Inferior parietal cortex (tissue), 1 donor: ENCODE data around the gene NES.

Experiments
- DNase-seq: peaks from one replicate; pipeline ENCODE4 v3.0.0-alpha.2; 2016; ENCODE audit errors: extremely low spot score

The NES gene

GRCh38 chr1:156663178-156663577 lies 14.0 kb downstream of the NES start:
- DNase-seq: no peak

- no peak for DNase-seq
Observed at GRCh38 chr1:156662800-156663055, 14.5 kb downstream of the NES start.

DNA sequence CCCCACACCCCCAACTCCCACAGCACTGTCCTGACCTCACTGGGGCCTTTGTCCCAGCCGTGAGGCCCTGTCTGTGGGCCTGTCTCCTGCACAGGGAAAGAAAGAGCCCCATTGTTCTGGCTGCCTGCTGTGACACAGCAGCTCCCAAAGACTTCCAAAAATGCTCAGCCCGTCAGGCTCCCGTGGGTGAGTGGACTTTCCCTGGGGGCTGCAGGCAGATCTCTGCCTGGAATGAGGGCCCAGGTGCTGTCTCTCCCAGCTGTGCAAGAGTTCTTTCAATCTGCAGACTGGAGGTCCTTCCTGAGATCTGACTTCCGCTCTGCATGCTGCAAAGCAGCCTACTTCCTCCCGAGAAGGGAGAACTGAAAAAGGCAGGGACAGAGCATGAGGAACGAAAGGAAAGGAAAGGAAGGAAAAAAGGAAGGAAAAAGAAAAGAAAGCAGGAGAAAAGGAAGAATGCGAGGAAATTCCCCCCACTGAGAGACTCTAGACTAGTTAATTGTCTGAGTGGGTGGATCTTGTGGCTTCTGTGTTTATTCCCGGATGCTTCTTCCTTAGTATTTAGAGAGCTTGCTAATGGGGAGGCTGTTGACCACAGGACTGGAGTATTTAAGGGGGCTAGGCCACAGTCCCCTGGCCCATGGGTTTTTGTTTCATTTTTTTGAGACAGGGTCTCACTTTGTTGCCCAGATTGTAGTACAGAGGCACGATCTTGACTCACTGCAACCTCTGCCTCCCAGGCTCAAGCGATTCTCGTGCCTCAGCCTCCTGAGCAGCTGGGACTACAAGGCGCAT lies 15.0 kb downstream of the NES start:
- peak; percentile 49 for DNase-seq

GRCh38 chr1:156660752-156661112 lies 16.5 kb downstream of the NES start:
- DNase-seq: no peak

DNA sequence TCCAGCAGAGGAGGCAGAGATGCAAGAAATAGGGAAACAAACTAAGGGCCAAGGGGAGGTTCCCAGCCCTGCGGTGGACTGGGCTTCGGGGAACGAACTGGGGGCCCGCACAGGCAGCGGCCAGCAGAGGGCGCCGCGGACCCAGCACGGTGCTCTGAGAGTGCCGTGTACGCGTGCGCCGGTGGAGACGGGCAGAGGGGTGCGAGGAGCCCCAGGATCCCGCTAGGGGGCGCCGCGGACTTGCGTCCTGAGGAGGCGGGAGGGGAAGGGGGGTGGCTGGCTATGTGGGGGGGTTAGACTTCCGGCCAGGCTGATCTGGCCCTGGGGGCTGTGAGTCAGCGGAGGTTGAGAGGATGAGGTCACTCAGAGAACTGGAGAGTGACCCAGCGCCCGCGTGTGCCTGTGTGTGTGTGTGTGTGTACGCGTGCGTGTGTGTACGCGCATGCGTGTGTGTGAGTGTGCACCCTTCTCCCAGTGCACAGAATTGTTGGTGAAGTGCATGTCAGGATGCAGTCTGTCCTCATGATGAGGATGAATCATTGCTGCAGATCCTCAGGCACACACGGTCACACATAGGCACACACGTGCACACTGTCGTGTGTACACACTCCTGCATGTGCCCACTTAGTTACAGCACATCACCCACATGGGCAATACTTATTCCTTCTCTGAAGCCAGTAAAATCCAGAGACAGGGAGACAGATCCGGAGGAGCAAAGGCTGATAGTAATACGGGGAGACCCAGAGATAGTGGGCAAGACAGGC lies 17.0 kb downstream of the NES start:
- peak; percentile 95 for DNase-seq

- no peak for DNase-seq
Observed at GRCh38 chr1:156659661-156659987, 17.6 kb downstream of the NES start.

DNA sequence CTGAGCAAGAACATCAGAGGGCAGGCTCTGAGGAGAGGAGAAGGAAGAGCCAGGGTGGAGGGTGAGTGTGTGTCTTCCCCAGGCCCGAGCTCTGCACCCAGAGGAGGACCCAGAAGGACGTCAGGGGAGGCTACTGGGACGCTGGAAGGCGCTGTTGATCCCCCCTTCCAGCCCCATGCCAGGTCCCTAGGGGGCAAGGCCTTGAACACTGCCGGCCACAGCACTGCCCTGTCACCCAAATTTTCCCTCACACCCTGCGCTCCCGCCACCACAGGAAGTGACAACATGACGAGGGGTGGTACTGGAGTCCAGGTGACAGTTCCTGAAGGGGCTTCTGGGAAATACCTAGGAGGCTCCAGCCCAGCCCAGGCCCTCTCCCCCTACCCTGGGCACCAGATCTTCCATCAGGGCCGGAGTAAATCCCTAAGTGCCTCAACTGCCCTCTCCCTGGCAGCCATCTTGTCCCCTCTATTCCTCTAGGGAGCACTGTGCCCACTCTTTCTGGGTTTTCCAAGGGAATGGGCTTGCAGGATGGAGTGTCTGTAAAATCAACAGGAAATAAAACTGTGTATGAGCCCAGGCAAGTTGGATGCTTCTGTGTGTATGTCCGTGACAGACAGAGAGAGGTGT lies 18.1 kb downstream of the NES start:
- DNase-seq: no peak

DNA sequence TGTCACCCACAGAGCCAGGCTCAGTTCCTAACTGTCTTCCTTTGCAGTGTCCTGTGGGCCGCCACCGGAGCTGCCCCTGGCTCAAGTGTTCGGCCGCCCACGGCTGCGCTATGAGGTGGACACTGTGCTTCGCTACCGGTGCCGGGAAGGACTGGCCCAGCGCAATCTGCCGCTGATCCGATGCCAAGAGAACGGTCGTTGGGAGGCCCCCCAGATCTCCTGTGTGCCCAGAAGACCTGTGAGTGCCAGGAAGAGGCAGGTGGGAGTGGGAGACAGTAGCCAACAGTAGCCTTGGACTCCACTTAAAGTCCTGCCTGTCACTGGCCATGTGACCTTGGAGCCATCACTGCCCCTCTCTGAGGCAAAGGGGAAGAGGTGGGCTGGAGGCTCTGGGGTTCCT lies 18.7 kb downstream of the NES start:
- no peak for DNase-seq

DNA sequence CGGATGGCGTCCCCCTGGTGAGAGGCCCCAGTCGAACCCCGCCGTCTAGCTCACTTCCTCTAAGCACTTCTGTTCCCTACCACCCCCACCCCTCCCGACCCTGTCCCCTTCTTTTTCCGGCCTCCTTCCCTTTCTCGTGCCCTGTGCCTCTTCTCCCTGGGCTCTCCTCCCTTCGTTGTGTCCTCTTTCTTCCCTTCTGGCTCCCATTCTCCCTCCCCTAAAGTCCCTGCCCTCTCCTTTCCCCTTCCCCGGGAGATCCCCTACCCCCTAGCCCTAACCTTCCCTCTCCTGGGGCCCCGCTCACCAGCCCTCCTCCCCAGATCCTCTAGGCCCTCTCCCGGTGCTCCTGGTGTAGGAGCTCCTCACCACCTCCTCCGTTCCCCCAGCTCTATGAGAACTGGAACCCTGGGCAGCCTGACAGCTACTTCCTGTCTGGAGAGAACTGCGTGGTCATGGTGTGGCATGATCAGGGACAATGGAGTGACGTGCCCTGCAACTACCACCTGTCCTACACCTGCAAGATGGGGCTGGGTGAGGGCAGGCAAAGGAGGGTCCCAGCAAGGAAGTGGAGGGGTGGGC lies 19.4 kb downstream of the NES start:
- no peak for DNase-seq

DNA sequence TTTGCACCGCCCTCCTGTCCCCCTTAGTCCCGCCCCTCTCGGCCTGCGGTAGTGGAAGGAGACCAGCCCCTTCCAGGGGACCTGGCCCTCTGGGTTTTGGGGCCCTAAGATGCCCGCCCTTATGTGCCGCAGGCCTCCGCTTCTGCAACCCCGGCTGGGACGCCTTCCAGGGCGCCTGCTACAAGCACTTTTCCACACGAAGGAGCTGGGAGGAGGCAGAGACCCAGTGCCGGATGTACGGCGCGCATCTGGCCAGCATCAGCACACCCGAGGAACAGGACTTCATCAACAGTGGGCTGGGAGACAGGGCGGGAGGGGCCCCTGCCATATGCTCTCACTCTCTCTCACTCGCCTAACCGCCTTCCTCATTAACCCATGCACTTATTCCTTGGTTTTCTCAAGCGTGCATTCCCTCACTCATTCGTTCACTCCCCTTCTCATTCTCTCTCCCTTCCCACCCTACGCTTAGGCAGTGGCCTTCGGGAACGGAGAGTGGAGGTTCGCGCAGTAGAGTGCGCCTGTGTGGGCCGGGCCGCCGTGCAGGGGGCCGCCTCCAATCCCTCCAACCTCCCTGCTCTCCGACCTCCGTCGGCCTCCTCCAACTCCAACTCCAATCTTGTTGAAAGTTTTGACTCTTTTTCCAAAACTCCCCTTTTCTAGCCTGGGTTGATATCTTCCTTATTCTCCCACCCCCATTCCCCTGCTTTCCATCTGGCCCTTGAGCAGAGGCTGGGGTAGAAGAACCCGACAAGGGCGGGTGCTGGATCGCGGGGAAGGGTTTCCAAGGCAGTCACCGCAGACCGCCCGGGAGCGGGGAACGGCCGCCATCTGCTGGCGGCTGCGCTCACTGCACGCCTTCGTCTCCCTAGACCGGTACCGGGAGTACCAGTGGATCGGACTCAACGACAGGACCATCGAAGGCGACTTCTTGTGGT lies 20.1 kb downstream of the NES start:
- peak; percentile 86 for DNase-seq

DNA sequence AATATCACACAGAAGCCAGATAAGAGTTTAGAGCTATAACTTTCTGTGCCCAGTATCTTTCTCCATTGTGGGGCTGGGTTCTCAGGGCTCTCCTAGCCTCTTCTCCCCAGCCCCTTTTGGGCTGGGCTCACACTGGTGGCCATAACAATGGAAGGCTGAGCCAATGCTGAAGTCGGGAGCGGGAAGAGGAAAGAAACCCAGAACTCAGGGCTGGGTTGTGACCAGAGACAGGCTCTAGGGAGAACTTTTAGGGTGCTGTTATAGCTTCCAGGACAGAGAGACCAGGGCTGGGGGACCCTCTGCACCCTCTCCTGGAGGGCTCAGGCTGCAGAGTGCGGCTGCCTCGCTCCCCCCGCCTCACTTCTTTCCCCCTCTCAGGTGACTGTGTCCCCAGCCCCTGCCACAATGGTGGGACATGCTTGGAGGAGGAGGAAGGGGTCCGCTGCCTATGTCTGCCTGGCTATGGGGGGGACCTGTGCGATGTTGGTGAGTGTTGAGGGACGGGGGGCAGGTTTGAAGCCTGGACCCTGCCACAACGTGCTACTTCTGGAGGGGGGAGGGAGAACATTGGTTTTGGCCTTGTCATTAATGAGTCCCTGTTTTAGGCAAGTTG lies 21.2 kb downstream of the NES start:
- no peak for DNase-seq

DNA sequence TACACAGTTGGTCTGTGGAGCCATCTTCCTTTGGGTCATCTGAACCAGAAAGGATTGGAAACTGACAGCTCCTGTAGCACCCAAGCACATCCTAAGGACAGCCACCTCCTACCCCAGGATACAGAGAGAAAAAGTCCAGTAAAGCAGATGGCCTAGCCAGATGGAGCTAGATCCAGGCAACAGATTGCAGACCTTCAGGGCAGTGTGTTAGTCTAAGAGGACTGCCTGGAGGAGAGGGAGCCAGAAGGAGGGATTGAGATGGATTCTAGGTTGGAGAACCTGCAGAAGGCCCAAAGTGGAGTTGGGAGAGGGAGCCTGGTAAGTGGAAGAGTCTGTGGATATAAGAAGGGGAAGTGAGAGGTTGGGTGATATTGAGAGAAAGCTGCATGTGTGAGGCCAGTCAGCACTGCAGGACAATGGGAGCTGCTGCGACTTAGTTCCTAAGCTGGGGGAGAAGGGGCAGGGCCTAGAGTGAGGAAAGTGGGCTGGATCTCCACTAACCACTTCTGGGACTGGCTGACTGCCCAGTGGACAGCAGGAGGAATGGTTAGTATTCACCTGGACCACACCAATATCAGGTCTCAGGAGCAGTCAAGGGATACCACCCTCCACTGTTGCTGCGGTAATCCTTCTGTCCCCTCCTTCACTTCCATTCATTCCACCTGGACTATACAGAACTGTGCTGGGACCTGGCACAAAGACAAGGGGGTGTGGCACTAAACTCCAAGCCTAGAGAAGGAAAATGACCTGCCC lies 21.9 kb downstream of the NES start:
- DNase-seq: no peak

DNA sequence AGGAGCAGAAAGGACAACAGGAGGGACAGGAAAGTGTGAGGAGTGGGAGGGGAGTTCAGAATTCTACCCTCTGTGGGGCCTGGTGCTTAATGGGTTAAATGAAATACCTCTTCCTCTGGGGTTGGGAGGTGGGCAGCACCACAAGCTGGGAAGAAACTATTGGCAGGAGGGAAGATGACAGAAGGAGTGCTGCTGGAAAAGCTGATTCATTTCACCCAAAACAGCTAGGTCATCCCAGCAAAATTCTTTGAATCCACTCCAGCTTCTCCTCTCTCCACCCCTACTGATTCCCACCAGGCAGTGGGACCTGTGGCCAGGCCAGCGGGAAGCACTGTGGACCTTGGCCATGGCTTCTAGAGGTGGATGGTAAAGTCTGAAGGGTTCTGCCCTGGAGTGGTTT lies 22.5 kb downstream of the NES start:
- no peak for DNase-seq

GRCh38 chr1:156652992-156653355 lies 24.2 kb downstream of the NES start:
- DNase-seq: no peak

DNA sequence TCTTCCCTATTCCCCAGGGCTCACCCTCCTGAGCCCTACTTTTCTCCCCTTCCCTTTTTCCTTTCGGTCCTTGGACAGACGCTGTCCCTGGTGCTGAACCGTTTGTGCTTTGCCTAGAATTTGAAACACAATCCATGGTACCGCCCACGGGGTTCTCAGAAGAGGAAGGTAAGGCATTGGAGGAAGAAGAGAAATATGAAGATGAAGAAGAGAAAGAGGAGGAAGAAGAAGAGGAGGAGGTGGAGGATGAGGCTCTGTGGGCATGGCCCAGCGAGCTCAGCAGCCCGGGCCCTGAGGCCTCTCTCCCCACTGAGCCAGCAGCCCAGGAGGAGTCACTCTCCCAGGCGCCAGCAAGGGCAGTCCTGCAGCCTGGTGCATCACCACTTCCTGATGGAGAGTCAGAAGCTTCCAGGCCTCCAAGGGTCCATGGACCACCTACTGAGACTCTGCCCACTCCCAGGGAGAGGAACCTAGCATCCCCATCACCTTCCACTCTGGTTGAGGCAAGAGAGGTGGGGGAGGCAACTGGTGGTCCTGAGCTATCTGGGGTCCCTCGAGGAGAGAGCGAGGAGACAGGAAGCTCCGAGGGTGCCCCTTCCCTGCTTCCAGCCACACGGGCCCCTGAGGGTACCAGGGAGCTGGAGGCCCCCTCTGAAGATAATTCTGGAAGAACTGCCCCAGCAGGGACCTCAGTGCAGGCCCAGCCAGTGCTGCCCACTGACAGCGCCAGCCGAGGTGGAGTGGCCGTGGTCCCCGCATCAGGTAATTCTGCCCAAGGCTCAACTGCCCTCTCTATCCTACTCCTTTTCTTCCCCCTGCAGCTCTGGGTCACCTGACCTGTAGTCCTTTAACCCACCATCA lies 24.8 kb downstream of the NES start:
- no peak for DNase-seq

- DNase-seq: no peak
Observed at GRCh38 chr1:156648951-156649350, 28.3 kb downstream of the NES start.

DNA sequence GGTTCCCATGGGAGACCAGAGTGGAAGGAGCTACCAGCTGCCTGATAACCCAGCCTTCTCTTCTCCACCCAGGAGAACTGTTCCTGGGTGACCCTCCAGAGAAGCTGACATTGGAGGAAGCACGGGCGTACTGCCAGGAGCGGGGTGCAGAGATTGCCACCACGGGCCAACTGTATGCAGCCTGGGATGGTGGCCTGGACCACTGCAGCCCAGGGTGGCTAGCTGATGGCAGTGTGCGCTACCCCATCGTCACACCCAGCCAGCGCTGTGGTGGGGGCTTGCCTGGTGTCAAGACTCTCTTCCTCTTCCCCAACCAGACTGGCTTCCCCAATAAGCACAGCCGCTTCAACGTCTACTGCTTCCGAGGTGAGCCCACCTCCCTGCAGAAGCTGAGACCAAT lies 28.7 kb downstream of the NES start:
- DNase-seq: no peak

- DNase-seq: no peak
Observed at GRCh38 chr1:156647351-156647750, 29.9 kb downstream of the NES start.

DNA sequence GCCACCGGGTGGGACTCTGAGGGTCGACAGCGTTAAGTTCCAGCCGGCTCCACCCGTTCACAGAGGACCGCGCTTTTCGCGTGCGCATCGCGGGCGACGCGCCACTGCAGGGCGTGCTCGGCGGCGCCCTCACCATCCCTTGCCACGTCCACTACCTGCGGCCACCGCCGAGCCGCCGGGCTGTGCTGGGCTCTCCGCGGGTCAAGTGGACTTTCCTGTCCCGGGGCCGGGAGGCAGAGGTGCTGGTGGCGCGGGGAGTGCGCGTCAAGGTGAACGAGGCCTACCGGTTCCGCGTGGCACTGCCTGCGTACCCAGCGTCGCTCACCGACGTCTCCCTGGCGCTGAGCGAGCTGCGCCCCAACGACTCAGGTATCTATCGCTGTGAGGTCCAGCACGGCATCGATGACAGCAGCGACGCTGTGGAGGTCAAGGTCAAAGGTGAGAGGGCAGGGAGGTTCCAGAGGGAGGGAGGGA lies 30.4 kb downstream of the NES start:
- DNase-seq: no peak

DNA sequence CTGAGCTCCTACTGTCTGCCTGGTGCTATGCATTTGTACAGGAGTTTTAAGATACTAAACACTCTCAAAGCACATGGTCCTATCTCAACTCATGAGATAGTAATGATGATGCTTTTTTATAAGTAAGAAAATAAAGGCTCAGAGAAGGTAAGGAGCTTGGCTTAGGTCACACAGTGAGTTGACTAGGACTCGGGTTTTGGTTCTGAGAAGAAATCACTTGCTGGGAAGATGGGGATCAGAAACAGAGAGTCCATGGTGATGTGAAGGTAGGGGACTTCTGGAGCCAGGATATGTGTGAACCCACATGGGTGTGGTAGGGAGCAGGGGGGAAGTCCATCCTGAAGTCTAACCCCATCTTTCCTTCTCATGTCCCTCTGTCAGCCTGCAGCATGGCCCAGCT lies 31.5 kb downstream of the NES start:
- DNase-seq: no peak
